Stimulated activated CD8-positive, alpha-beta memory T cell treated with anti-CD3 and anti-CD28 coated beads, Interleukin-2, amount 100 ng/mL, for 48 hours (primary cell): ENCODE data around the gene KCNG3.
"Not testable (repeated sequence)": the region's sequence is repeated elsewhere in the genome, so short reads cannot be mapped to it uniquely, and the experiment has no call there.

Experiments used
- DNase-seq, 2 donors: peaks; one replicate each; pipeline ENCODE4 v3.0.0-alpha.2; 2020; ENCODE audit warnings: low read depth in 2 of 2

The KCNG3 gene

DNA sequence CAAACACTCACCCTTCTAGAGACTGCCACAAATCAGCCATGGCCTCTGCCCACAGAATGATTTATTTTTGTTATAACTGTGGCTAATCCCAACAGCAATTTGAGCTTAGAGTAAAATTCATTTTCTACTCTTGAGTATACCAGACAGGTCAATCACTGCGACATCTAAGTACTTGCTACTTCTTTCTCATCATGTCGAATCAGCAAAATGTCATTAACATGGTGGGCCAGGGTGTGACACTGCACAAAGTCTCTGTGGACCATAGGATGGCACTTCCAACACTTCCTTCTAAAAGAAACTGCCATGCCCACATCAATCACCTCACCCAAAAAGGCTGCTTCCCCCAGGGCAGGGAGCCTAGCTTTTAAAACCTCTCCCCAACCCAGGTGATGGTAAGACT, 64.4 kb downstream of the KCNG3 start:
- no peak for DNase-seq

DNA sequence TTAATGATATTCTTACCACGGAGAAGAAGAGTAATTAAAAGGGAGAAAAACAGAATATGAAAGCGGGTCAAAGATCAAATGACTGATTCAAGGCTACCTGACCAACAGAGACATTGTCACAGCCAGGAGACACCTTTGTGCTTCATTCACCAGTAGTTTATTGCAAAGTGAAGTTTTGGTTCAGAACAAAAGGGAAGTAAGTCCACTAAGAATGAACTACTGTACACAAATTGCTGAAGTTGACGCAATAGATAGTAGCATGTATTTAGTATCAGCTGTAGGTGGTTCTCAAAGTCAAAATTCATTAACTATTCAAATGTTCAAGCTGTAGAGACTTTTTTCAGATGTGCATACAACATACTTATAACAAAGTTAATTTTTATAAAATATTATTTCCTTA, 68.1 kb downstream of the KCNG3 start:
- DNase-seq, result no peak

DNA sequence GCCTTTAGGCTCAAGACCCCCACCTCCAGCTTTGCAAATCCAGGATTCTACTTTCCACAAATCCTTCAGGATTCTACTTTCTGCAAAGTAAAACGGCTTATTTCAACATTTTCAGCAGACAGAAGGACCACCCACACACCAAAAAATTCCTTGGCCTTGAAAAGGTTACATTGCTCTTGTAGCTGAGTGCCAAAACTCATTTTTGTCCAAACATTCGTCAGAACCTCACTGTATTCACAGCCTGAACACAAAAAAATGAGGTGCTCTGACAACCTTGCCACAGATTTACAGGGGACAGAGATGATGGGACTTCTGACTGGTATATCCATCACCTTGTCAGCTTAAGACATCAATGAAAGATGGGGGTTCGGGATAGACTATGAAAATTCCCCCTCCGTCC, 69.7 kb downstream of the KCNG3 start:
- no peak for DNase-seq

DNA sequence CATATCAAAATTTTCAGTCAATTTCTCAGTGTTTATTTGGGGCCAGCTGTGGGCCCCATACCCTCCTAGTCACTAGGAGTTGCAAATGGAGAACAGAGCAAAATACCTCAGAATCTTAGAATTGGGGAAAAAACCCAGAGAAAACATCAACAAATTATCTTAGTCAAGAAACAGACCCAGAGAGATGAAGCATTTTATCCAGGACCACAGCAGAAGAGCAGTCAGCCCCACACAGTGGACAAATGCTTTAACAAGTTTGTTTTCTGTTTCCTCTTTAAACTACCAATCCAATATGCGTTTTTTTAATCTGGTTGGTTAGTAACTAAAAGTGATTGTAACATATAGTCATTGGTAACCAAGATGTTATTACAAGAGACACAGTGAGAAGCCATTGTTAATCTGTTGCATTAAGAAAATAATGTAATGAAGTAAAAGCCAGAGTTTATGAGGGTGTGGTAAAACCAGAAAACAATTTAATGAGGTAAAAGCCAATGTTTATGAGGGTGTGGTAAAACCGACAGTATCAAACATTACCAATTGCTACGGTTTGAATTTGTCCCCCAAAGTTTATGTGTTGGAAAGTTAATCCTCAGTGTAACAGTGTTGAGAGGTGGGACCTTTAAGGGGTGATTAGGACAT, 72.1 kb downstream of the KCNG3 start:
- DNase-seq, result no peak

DNA sequence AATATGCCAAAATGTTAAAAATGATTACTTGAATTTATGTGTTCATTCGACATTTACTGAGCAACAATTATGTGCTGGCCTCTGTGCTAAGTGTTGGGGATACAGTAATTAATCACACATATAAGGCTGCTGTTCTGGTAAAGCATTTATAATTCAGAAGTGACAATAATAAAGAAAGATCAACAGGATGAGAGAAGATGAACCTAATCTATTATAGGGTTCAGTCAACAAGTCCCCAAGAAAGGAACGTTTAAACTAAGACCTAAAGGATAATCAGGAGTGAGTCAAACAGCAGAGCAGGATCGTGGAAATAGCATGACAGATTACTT, 72.7 kb downstream of the KCNG3 start:
- no peak for DNase-seq

DNA sequence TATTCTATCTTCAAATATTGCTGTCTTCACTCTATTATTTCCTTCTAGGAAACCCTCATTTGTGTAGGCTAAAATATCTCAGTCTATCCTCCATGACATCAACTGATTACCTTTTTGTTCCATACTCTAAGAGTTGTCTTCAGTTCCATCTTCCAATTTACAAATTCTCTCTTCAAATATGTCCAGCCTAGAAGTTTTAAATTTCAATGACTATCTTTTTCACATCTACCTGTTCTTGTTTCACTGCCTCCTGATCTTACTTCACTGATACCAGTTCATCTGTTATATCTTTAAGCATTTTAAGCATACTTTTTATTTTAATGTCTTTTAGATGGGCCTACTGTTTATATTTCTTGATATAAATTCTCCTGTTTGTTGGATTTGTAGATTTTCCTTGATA, 79.1 kb downstream of the KCNG3 start:
- DNase-seq, result no peak

DNA sequence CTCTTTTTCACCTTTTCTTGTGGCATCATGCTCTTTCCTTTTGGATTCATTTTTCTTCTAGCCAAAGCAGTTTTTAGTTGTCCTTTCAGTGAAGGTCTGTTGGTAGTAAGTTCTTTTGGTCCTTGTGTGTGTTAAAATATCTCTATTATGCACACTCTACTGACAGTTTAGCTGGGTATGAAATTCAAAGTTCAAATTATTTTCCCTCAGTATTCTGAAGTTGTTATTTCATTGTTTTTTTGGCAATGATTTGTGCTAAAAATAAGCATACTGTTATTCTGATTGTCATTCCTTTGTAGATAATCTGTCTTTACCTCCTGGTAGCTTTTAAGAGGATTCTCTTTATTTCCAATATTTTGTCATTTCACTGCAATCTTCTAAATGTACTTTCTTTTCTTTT, 79.6 kb downstream of the KCNG3 start:
- no peak for DNase-seq

DNA sequence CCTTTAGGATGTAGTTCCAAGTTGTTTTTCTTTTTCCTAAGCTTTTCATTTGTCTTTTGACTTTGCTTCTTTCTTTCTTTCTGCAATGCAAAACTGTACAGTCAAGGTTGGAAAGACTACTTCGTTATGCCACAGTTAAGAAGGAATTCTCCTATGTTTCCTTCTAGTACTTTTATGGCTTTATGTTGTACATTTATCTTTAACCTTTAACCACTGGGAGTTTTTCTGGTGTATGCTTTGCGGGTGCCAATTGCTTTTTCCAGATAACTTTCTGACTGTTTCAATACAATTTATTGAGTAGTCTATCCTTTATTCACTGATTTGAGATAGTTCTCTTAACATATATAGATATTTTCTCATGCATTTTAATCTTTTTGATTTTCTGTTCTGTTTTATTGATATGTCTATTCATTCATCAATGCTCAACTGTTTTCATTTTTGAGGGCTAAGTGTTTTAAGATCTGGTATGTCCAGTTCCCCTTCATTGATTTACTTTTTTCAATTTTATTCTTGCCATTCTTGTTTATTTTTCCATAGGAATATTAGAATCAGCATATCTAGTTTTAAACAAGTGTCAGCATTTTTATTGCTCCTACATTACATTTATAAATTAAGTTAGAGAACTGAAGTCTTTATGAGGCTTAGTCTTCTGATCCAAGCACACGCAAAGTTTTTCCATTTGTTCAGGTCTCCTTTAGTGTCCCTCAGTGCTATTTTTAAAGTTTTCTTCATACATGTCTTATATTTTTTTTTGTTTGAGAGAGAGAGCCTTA, 82.9 kb downstream of the KCNG3 start:
- no peak for DNase-seq

DNA sequence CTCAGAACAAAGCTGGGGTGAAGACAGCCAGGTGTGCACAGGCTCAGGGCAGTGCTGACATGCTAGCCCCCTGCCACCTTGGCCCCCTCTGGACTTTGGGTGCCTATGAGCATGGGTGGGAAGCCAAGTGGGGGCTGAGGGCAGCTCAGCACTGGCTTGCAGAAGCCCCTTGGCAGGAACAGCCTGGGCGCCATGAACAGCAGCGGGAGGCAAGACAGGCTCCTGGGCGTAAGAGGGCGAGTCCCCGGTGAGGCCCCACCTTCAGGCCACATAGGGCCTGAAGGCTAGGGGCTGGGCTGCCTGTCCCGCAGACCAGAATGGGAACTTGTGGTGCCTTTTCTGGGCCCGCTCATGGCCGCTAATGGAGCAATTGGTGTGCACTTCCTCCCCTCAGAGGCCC, 85.8 kb downstream of the KCNG3 start:
- no peak for DNase-seq

DNA sequence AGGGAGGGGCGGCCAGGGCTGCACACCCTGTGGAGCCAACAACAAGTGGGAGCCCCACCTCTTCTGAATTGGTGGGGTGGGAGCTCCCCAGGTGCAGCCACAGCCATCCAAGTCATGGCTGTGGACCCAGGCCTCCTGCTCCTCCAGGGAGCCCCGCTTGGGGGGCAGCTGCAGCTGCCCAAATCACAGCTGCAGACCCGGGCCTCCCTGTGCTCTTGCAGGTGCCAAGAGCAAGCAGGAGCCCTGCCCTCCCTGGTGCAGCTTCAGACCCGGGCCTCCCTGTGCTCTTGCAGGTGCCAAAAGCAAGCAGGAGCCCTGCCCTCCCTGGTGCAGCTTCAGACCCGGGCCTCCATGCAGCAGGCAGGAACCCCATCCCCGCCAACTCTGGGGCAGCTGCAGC, 86.3 kb downstream of the KCNG3 start:
- DNase-seq, result no peak

DNA sequence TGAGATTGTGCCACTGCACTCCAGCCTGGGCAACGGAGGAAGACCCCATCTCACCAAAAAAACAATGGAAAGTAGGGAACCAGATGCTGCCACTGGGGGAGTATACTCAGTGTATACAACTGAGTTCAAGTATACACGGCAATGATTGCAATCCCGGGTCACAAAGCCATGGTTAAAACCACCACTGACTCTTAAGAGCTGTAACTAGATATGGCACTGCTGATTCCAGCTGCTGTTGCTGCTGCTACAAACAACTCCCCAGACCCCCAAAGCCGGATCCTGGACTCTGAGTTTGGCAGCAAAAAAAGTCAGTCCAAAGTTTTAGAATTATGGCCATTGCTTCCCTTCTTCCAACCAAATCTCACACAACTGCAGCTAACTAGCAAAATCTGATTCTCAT, 89.1 kb downstream of the KCNG3 start:
- no peak for DNase-seq

DNA sequence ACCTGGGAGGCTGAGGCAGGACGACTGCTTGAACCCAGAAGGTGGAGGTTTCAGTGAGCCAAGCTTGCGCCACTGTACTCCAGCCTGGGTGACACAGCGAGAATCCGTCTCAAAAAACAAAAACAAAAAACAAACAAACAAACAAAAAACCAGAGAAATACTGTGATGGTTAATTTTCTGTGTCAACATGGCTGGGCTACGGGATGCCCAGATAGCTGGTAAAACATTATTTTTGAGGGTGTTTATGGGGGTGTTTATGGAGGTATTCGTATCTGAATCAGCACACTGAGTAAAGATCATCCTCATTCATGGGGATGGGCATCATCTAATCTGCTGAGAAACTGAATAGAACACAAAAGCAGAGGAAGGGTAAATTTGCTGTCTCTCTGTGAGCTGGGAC, 92.0 kb downstream of the KCNG3 start:
- no peak for DNase-seq

DNA sequence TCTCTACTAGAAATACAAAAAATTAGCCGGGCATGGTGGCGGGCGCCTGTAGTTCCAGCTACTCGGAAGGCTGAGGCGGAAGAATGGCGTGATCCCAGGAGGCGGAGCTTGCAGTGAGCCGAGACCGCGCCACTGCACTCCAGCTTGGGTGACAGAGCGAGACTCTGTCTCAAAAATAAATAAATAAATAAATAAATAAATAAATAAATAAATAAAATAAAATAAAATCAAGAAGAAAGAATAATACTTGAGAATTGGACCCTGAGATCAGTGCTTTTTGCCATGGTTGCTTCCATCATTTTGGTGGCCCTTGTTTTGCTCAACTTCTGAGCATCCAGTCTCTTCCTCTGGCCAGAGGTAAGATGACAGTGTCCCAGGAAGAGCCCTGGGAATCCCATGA, 95.7 kb downstream of the KCNG3 start:
- DNase-seq, result not testable (repeated sequence)

DNA sequence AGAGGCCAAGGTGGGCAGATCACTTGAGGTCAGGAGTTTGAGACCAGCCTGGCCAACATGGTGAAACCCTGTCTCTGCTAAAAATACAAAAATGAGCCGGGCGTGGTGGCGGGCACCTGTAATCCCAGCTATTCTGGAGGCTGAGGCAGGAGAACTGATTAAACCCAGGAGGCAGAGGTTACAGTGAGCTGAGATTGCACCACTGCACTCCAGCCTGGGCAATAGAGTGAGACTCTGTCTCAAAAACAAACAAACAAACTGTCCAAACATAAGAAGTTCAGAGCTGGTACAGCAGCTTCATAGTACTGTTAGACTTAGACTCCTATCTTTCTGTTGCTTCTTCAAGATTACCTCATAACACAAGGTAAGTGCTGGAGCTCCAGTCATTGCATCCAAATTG, 100.5 kb downstream of the KCNG3 start:
- not testable (repeated sequence) for DNase-seq

DNA sequence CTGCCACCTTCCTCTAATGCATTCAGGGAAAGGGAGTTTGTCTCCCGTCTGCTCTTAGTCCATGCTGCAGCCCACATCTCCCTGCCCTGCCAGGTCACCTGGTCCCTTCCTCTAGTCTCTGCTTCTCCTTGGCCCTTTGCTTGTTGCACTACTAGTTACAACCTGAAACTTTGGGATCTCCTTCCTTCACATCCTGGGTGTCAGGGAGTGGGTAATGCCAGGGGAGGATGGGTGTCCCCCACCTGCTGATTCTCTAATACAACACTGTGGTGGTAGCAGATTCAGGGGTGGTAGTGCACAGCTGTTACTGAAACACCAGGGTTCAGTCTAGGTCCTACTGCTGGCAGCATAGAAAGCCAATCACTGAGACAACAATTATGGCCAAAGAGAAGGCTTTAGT, 101.6 kb downstream of the KCNG3 start:
- DNase-seq, result no peak
